OCI-LY3 (cell line): Measurements from ENCODE around the gene PPEF1.

Source experiments
- H2AFZ ChIP-seq: fragments of 200-600, 300-600 bp; shearing (Covaris generic); 2 replicates; pipeline ENCODE4 v1.6.0; 2014; ENCODE audit warnings: antibody characterized with exemption, low read depth, low read length
- H3K27ac ChIP-seq: fragments of 200-600, 300-600 bp; sonication (generic); 2 replicates; pipeline ENCODE4 v1.5.1; 2014; ENCODE audit warnings: mild to moderate bottlenecking, low read length, moderate library complexity, mixed read lengths
- H3K27me3 ChIP-seq: fragments of 200-600, 300-600 bp; sonication (generic); 2 replicates; pipeline ENCODE4 v1.6.1; 2014; ENCODE audit warnings: low read depth, low read length, mixed read lengths
- H3K36me3 ChIP-seq: fragments of 200-600, 300-600 bp; sonication (generic); replicated peaks from 2 replicates; pipeline ENCODE3; 2014; ENCODE audit warnings: low read depth, low read length, mixed read lengths
- H3K4me1 ChIP-seq: fragments of 300-600, 200-600 bp; sonication (generic); 2 replicates; pipeline ENCODE4 v1.6.1; 2014; ENCODE audit warnings: low read length, mixed read lengths
- H3K4me2 ChIP-seq: fragments of 200-600, 300-600 bp; sonication (generic); 2 replicates; pipeline ENCODE4 v1.6.1; 2014; ENCODE audit warnings: low read length, mixed read lengths
- H3K4me3 ChIP-seq: fragments of 300-600, 200-600 bp; sonication (generic); 2 replicates; pipeline ENCODE4 v1.5.1; 2014; ENCODE audit warnings: antibody characterized with exemption, mild to moderate bottlenecking, low read length, moderate library complexity
- H3K79me2 ChIP-seq: fragments of 300-600, 200-600 bp; shearing (Covaris generic); 2 replicates; pipeline ENCODE4 v1.6.1; 2014; ENCODE audit warnings: mild to moderate bottlenecking, low read length, mixed read lengths
- H3K9ac ChIP-seq: fragments of 300-600, 200-600 bp; shearing (Covaris generic); 2 replicates; pipeline ENCODE4 v1.6.0; 2014; ENCODE audit warnings: mild to moderate bottlenecking, low read length, moderate library complexity
- H3K9me3 ChIP-seq: fragments of 200-600, 300-600 bp; shearing (Covaris generic); 2 replicates; pipeline ENCODE4 v1.6.1; 2014; ENCODE audit warnings: low read length, mixed read lengths; ENCODE audit not compliant: insufficient read depth
- H4K20me1 ChIP-seq: fragments of 200-600, 300-600 bp; sonication (generic); 2 replicates; pipeline ENCODE4 v1.6.1; 2016; ENCODE audit warnings: low read length, mixed read lengths; ENCODE audit not compliant: insufficient read depth
- CTCF ChIP-seq: fragments of 200-600, 300-600 bp; sonication (generic); IDR thresholded peaks from 2 replicates; pipeline ENCODE4 v1.5.1; 2014; ENCODE audit warnings: antibody characterized with exemption, low read length, low read depth
- EZH2phosphoT487 ChIP-seq: fragments of 200-600 bp; shearing (Covaris generic); IDR thresholded peaks from 2 replicates; pipeline ENCODE4 v1.6.1; 2018; ENCODE audit warnings: antibody characterized with exemption, mixed run types, low read depth

PPEF1 gene

GRCh38 chrX:18696653-18697052, 10.8 kb upstream of the PPEF1 start:
- H3K27me3 ChIP-seq: no peaks in the 10 kb centered on the region
- no peaks in the 10 kb centered on the region for H3K36me3 ChIP-seq
- no peak overlapping the region for H3K9ac ChIP-seq
- no peak overlapping the region for H3K4me2 ChIP-seq
- no peak overlapping the region for H2AFZ ChIP-seq
- TF ChIP-seq EZH2phosphoT487 (no peak), CTCF (no peak)
- H3K79me2 ChIP-seq: no peaks in the 10 kb centered on the region
- no peaks in the 10 kb centered on the region for H3K9me3 ChIP-seq
- H4K20me1 ChIP-seq: no peaks in the 10 kb centered on the region
- H3K4me3 ChIP-seq: no peak overlapping the region
- H3K27ac ChIP-seq: no peak overlapping the region
- H3K4me1 ChIP-seq: no peaks in the 10 kb centered on the region

GRCh38 chrX:18698737-18699650, 8.5 kb upstream of the PPEF1 start:
- no peak overlapping the region for H3K27ac ChIP-seq
- no peak overlapping the region for H2AFZ ChIP-seq
- no peaks in the 10 kb centered on the region for H3K27me3 ChIP-seq
- no peak overlapping the region for H3K4me2 ChIP-seq
- TF ChIP-seq CTCF: no peak
- TF ChIP-seq EZH2phosphoT487: no peak
- no peaks in the 10 kb centered on the region for H4K20me1 ChIP-seq
- no peak overlapping the region for H3K4me3 ChIP-seq
- H3K9me3 ChIP-seq: no peaks in the 10 kb centered on the region
- H3K4me1 ChIP-seq: no peaks in the 10 kb centered on the region
- no peaks in the 10 kb centered on the region for H3K36me3 ChIP-seq
- no peaks in the 10 kb centered on the region for H3K79me2 ChIP-seq
- H3K9ac ChIP-seq: no peak overlapping the region

- Histone ChIP-seq H3K4me2 (no peak overlapping the region), H4K20me1 (no peaks in the 10 kb centered on the region), H3K9me3 (no peaks in the 10 kb centered on the region), H3K4me3 (no peak overlapping the region), H3K79me2 (no peaks in the 10 kb centered on the region), H3K4me1 (no peaks in the 10 kb centered on the region), H3K36me3 (no peaks in the 10 kb centered on the region), H2AFZ (no peak overlapping the region), H3K9ac (no peak overlapping the region), H3K27me3 (no peaks in the 10 kb centered on the region), H3K27ac (no peak overlapping the region)
- TF ChIP-seq CTCF (no peak), EZH2phosphoT487 (no peak)
These were observed 5.7 kb upstream of the PPEF1 start for GRCh38 chrX:18701621-18702361.
